Body of pancreas (tissue), 4 donors: ENCODE results near the gene CAMK1D. TPM values are rescaled to one million over a fixed set of nuclear protein-coding genes. Genes with fewer than 3 reads are reported as not detected.

Source experiments
- ATAC-seq: fragments of 150-250 bp; one replicate; pipeline ENCODE4 v1.9.1; 2016
- DNase-seq, 4 donors: peaks; one replicate each; pipeline ENCODE4 v3.0.0-alpha.2; 2019
- H3K27ac ChIP-seq, 4 donors: fragments of 200-600 bp; sonication (generic); 1 replicate in 3 of 4; 2 replicates in 1 of 4; pipeline versions ENCODE4 v1.5.1 to v1.6.1; 2016 to 2019; ENCODE audit warnings: mild to moderate bottlenecking in 1 of 4, mixed read lengths in 1 of 4, moderate library complexity in 1 of 4
- H3K27me3 ChIP-seq, 2 donors: fragments of 200-600 bp; sonication (generic); one replicate each; pipeline ENCODE4 v1.6.0; 2016; ENCODE audit warnings: mild to moderate bottlenecking in 1 of 2
- H3K36me3 ChIP-seq, 2 donors: fragments of 200-600 bp; sonication (generic); replicated peaks in 1 of 2; 2 replicates each; pipeline ENCODE4 v1.5.1; 2016; ENCODE audit warnings: low read depth in 2 of 2; ENCODE audit not compliant: insufficient read depth in 1 of 2
- H3K4me1 ChIP-seq: fragments of 200-600 bp; sonication (generic); one replicate; pipeline ENCODE4 v1.6.0; 2016
- H3K4me3 ChIP-seq, 2 donors: fragments of 200-600 bp; sonication (generic); 1 replicate in 1 of 2; 2 replicates in 1 of 2; pipeline ENCODE4 v1.5.1; 2016 to 2019
- H3K9me3 ChIP-seq, 3 donors: fragments of 200-600 bp; sonication (generic); 1 replicate in 2 of 3; 2 replicates in 1 of 3; pipeline ENCODE4 v1.5.1; 2016
- POLR2A ChIP-seq, 3 donors: fragments of 450-650 bp; IDR thresholded peaks; one replicate each; pipeline ENCODE4 v1.6.1; 2016; ENCODE audit warnings: antibody characterized with exemption in 3 of 3, mild to moderate bottlenecking in 2 of 3
- WGBS, 2 donors: methylation state at CpG; one replicate each; pipeline ENCODE4 v1.1.5; 2017; 5-methylcytosine and 5-hydroxymethylcytosine counted together
- intact Hi-C: fragments of 100-400 bp; cut with DNase I; formaldehyde crosslinking; loops from one replicate; pipeline ENCODE4 v1.15.1; 2023
- total RNA-seq, 2 donors: library from RNA; depleted of rRNA; stranded (reverse); fragments of >200 nt; gene quantifications; one replicate each; pipeline ENCODE4 v1.1.0, GENCODE V29; 2016
- TF ChIP-seq, protein P1 (sequence below), 7 experiments: fragments of 450-650 bp in 4 of 7; fragments of 200-600 bp in 3 of 7; sonication (generic) in 3 of 7; IDR thresholded peaks; one replicate each; pipeline ENCODE4 v1.5.1; 2016 to 2019; ENCODE audit warnings: antibody characterized with exemption in 7 of 7

The CAMK1D gene
- total RNA-seq, 2 donors from 2014 or later = 12.5 to 14.2 TPM

DNA sequence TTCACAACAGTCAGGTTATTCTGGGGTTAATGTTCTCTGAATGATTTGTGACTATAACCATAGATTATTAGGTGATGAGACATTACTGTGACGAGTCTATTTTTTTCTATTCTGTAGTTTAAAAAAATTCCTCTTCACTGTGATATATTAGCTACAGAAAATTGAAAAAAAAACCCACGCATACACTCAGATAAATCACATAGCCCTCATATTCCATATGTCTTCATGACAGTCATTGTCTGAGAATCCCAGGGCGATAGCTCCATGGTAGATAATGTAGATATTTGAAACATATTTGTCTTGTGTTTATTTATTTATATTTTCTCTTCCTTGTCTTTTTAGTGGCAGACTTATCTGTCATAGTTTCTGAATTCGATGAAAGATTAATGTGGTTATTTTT lies 110.0 kb downstream of the CAMK1D start:
- H3K4me3 ChIP-seq = no peak overlapping the region
- H3K27me3 ChIP-seq = no peaks in the 10 kb centered on the region
- TF ChIP-seq, protein P1, sequence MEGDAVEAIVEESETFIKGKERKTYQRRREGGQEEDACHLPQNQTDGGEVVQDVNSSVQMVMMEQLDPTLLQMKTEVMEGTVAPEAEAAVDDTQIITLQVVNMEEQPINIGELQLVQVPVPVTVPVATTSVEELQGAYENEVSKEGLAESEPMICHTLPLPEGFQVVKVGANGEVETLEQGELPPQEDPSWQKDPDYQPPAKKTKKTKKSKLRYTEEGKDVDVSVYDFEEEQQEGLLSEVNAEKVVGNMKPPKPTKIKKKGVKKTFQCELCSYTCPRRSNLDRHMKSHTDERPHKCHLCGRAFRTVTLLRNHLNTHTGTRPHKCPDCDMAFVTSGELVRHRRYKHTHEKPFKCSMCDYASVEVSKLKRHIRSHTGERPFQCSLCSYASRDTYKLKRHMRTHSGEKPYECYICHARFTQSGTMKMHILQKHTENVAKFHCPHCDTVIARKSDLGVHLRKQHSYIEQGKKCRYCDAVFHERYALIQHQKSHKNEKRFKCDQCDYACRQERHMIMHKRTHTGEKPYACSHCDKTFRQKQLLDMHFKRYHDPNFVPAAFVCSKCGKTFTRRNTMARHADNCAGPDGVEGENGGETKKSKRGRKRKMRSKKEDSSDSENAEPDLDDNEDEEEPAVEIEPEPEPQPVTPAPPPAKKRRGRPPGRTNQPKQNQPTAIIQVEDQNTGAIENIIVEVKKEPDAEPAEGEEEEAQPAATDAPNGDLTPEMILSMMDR (IDR thresholded peaks at IDR 0.05) = no peak
- no peak for TF ChIP-seq POLR2A (IDR thresholded peaks at IDR 0.05)
- DNase-seq = no peak
- WGBS, 2 donors = 72 to 76% methylated on average over 4 of the region's 4 CpGs
- no peak overlapping the region for H3K27ac ChIP-seq
- ATAC-seq = no peak
- H3K36me3 ChIP-seq = no peaks in the 10 kb centered on the region
- H3K9me3 ChIP-seq = no peaks in the 10 kb centered on the region
- intact Hi-C loops = no loop called here
- peaks cover 22% of the 10 kb centered on the region for H3K4me1 ChIP-seq

DNA sequence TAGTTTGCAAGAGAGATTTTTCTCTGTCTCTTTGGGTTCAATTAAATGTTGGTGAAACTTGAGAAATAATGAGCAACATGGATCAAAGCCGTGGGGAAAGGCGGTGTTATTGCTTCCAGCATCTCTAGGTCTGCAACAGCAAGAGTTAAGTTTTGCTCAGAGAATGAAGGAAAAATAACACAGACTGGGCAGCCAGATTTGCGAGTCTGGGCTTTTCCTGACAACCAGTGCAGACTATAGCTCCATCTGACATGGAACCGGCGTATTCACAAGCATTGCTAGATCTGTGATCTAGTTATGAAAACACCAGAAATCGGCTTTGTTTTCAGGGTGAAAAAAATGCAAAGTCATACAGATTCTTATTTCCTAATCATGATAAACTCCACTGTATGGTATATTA lies 110.4 kb downstream of the CAMK1D start:
- H3K4me3 ChIP-seq = no peak overlapping the region
- H3K27ac ChIP-seq = no peak overlapping the region
- intact Hi-C loops = no loop called here
- H3K9me3 ChIP-seq = no peaks in the 10 kb centered on the region
- no peaks in the 10 kb centered on the region for H3K27me3 ChIP-seq
- DNase-seq (no peak), ATAC-seq (no peak)
- no peaks in the 10 kb centered on the region for H3K36me3 ChIP-seq
- TF ChIP-seq, protein P1 (IDR thresholded peaks at IDR 0.05) = no peak
- no peak for TF ChIP-seq POLR2A (IDR thresholded peaks at IDR 0.05)
- H3K4me1 ChIP-seq = peaks cover 22% of the 10 kb centered on the region
- 59 to 64% methylated on average over 6 of the region's 6 CpGs for WGBS, 2 donors

DNA sequence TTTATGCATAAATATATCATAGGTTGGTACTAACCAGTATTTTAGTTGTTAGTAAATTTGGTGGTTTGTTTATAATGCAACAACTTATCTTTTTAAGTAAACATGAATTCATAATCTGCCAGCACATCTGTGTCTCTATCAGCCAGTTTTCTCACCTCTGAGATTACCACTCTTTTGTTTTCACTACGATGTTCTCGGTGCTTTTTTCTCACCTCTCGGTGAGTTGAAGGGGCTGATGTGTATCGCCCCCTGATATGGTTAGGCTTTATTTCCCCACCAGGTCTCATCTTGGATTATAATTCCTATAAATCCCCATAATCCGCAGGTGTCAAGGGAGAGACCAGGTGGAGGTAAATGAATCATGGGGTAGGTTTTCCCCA lies 114.1 kb downstream of the CAMK1D start:
- no peaks in the 10 kb centered on the region for H3K9me3 ChIP-seq
- H3K27me3 ChIP-seq = no peaks in the 10 kb centered on the region
- no peak overlapping the region for H3K27ac ChIP-seq
- intact Hi-C loops = no loop called here
- no peak overlapping the region for H3K4me3 ChIP-seq
- ATAC-seq (no peak), DNase-seq (no peak)
- no peaks in the 10 kb centered on the region for H3K36me3 ChIP-seq
- TF ChIP-seq, protein P1 (IDR thresholded peaks at IDR 0.05) = no peak
- TF ChIP-seq POLR2A (IDR thresholded peaks at IDR 0.05) = no peak
- 70 to 86% methylated on average over 5 of the region's 5 CpGs for WGBS, 2 donors
- peaks cover 15% of the 10 kb centered on the region for H3K4me1 ChIP-seq

DNA sequence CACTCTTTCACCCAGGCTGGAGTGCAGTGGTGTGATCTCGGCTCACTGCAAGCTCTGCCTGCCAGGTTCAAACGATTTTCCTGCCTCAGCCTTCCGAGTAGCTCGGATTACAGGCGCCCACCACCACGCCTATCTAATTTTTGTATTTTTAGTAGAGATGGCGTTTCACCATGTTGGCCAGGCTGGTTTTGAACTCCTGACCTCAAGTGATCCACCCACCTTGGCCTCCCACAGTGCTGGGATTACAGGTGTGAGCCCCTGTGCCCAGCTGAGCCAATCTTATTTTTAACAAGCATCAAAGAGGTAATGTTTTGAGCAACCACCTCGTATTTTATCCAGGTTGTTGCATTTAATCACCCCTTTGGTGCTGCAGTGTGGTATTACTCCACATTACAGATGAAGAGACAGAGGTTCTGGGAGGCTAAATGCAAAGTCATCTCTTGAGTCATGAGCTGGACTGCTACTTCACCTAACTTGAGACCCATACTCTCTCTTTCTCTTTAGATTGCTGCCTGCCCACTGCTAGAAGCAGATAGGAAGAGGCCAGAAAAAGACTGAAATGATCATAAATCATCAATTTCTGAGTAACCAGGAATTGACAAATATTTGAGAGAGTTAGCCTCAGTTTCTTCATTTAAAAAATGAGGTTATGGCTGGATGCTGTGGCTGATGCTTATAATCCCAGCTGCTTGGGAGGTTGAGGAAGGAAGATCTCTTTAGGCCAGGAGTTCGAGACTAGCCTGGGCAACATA lies 116.2 kb downstream of the CAMK1D start:
- Histone ChIP-seq H3K4me1 (peaks cover 24% of the 10 kb centered on the region), H3K27ac (no peak overlapping the region), H3K4me3 (no peak overlapping the region), H3K9me3 (no peaks in the 10 kb centered on the region), H3K27me3 (no peaks in the 10 kb centered on the region), H3K36me3 (no peaks in the 10 kb centered on the region)
- intact Hi-C loops = no loop called here
- ATAC-seq (no peak), DNase-seq (no peak)
- 91 to 94% methylated on average over 9 of the region's 9 CpGs for WGBS, 2 donors
- TF ChIP-seq POLR2A (IDR thresholded peaks at IDR 0.05) = no peak
- TF ChIP-seq, protein P1 (IDR thresholded peaks at IDR 0.05) = no peak
